ENCODE measurements around the gene SEMA3E.

GRCh38 chr7:83487801-83488200 is 161.1 kb downstream of the SEMA3E start:
- no peak for TF ChIP-seq CTCF (IDR thresholded peaks at IDR 0.05; ENCODE audit: insufficient read depth, low read depth, low read length)
- TF ChIP-seq EZH2 (IDR thresholded peaks at IDR 0.05; ENCODE audit: insufficient read depth, low read length) = no peak

Measured in astrocyte (in vitro differentiated cells and primary cell).